Activated CD4-positive, CD25-positive, alpha-beta regulatory T cell (primary cell): ENCODE measurements around the gene LITAF.
"Not testable (repeated sequence)": the region's sequence is repeated elsewhere in the genome, so short reads cannot be mapped to it uniquely, and the experiment has no call there.

Source experiments
- DNase-seq, 4 experiments: peaks; one replicate each; lab custom pipeline; 2025; lab: John Stamatoyannopoulos, UW

LITAF gene

DNA sequence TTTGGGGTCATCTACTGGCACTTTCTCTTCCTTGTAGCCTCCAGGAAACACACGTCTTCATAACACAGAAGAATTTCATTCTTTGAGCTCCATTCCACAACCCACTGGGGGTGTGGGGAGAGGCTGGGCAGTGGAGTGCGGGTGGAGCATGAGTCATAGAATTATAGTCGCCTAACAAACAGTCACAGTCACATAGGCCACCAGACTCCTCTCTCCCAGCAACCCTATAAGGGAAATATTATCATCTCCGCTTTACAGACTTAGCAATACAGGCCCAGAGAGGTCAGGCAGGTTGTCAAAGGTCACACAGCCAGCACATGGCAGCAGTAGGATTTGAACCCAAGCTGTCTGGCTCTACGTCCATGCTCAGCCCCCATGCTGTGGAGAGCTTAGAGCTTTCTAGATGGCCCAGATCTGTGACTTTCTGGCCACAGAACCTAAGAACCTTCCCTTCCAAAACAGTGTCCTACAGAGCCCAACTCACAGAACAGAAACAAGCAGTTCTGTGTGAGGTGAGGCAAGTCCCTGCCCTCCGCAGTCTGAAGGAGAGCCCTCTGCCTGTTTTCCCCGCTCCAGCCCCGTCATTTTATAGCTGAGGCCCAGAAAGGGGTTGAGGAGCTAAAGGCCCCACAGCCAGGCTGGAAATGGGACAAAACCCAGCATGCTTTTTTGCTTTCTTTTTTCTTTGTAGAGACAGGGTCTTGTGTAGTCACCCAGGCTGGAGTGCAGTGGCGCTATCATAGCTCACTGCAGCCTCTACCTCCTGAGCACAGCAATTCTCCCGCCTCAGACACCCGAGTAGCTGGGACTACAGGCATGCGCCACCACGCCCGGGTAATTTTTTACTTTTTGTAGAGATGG, 10.7 kb upstream of the LITAF start:
- no peak for DNase-seq

DNA sequence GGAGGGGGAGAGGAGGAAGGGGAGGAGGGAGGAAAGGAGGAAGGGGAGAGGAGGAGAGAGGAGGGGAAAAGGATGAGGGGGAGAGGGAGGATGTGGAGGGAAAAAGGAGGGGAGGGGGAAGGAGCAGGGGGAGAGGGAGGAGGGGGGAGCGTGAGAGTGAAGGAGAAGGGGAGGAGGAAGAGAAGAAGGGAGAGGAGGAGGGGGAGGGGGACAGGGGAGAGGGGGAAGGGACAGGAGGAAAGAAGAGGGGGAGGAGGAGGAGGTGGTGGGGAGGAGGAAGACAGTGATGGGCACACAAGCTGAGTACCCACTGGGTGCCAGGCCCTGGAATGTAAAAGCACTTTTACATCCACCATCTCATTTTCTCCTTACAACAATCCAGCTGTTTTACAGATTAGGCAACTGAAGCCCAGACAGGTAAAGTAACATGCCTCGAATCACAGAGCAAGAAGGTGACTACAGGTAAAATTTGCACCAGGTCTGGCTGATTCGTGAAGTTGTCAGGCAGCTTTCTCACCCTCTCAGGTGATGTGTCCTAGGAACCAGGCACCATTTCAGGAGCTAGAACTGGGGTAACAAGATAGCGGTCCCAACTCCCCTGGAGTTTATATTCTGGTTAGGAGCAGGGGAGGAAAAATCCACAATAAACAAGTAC, 10.0 kb upstream of the LITAF start:
- no peak for DNase-seq

GRCh38 chr16:11593581-11593980, 6.9 kb upstream of the LITAF start:
- DNase-seq, result no peak

- DNase-seq, result not testable (repeated sequence)
Measured at GRCh38 chr16:11593076-11593475, 6.4 kb upstream of the LITAF start.

- not testable (repeated sequence) for DNase-seq
Measured at GRCh38 chr16:11591630-11592029, 4.9 kb upstream of the LITAF start.

DNA sequence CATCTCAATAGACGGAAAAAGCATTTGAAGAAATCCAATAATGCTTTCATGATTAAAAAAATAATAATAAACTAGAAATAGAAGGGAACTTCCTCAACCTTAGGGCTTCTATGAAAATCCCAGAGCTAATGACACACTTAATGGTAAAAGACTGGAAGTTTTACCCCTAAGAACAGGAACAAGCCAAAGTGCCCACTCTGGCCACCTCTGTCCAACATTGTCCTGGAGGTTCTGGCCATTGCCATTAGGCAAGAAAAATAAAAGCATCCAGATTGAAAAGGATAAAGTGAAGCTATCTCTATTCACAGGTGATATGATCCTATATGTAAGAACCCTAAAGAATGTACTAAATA, 2.5 kb upstream of the LITAF start:
- DNase-seq, result no peak

DNA sequence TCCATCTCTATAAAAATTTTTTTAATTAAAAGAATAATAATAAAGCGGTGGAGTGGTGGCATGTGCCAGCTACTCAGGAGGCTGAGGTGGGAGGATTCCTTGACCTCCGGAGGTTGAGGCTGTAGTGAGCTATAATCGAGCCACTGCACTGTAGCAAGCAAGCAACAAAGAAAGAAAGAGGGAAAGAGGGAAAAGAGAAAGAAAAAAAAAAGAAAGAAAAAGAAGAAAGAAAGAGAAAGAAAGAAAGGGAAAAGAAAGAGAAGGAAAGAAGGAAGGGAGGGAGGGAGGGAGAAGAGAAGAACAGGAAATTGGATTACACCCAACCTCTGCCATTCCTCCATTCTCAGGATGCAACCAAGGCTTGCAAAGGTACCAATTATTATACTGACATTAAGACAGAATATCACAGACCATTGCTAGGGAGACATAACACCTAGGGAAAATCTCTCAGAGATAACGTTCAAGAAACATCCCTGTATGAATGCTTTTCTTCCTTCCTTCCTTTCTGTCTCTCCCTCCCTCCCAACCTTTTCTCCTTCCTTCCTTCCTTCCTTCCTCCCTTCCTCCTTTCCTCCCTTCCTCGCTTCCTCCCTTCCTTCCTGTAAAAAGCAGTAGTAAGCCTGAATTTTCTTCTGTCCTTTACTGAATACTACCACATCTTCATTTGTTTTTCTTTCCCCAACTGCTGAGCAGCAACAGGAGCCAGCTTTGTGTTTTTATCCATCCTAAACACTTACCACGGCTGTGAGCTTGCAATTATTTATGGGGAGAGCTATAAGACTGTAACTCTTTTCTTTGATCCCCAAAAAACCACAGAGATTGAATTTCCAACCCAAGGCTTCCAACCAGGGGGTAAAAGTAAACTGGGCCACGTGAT, 1.8 kb upstream of the LITAF start:
- no peak for DNase-seq

GRCh38 chr16:11587643-11588247, 1.0 kb upstream of the LITAF start:
- DNase-seq, result no peak

GRCh38 chr16:11586378-11586855, 302 bp downstream of the LITAF start:
- no peak for DNase-seq

DNA sequence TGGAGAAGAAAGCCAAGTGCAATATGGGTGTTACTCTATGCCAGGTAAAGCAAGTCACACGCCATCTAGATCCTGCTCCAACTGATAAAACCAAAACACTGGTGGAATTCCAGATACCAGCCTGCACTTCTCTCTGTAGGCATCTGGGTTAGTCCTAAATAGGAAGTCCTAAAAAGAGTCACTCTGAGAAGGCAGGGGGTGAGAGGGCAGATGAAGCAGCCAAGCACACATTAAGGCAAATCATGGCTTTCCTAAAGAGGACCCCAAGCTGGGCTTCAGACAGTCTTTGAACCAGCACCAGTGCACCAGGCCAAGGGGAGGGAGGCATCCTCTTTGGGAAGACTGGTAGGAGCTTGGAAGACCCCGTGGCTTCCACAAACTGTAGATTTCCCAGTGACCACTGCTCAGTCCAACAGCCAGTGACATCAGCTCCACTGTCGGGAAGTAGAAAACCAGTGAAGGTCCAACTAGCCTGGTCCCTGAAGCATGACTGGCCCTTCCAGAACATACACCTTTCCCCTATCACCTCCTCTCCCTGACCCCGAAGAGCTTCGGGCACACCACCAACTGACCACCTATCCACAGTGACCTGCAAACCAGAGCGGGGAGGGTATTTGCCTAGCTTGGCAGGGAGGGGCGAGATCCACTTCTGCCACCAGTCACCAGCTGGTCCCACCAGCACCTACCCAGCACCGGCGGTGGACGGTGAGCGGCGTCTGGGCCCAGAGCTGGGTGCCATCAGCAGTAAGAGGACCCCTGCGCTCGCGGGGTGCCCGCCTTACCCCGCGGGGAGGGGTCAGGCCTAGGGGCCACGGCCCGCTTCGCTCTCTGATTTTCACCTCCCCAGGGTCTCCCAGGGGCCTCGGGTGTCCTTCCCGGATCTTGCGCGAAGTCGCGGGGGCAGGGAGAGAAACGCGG, 1.0 kb downstream of the LITAF start:
- DNase-seq, result peak in 1 of 4 experiments; percentile 9

- no peak for DNase-seq
Measured at GRCh38 chr16:11583889-11584565, 2.7 kb downstream of the LITAF start.

DNA sequence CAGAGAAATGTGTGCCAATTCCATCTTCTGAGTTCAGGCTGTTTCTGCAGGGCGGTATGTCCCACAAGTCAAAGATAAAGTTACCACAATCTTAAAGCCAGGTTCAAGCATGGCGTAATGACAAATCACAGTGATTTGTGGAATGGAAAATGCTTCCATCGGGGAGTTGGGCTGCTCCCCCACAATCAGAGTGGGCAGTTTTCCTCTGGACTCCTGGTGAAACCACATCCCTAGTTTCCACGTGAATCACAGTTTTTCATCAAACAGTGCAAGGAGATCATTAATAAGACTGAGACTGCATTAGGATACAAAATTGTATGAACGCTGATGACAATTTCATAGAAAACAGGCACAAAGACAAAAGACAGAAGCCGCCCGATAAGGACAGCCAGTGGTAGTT, 3.6 kb downstream of the LITAF start:
- no peak for DNase-seq

GRCh38 chr16:11582157-11582814, 4.4 kb downstream of the LITAF start:
- DNase-seq, result no peak

DNA sequence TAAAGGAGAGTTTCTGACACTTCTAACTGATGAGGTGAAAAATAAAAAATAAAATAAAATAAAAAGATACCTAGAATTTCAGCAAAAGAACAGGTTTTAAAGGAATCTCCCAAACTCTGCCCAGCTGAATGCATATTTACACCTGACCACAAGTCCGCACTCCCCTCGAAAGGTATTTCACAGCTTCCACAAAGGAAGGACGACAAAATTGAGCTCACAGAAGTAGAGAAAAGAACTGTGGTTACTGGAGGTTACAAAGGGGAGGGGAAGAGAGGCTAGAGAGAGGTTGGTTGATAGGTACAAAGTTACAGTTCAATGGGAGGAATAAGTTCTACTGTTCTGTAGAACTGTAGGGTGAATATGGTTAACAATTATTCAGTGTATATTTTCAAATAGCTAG, 5.0 kb downstream of the LITAF start:
- no peak for DNase-seq

- DNase-seq, result no peak
Measured at GRCh38 chr16:11580451-11581086, 6.2 kb downstream of the LITAF start.

GRCh38 chr16:11577290-11577660, 9.4 kb downstream of the LITAF start:
- DNase-seq, result not testable (repeated sequence)

GRCh38 chr16:11576427-11577289, 10.1 kb downstream of the LITAF start:
- no peak for DNase-seq

DNA sequence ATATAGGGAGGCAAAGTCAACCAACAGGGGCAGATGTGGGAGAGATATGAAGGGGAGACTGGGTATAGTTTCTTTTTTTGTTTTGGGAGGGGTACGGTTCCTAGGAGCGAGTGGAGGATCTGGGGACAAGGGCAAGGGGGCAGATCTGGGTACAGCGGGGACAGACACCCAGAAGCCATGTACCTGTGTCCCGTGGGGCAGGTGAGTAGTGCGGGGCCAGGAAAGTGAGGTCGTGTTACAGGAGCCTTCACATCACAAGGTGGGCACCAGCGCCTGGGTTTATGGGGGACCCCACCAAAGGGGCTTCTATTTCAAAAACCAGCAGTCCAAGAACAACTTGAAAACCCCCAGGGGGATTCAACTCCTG, 11.5 kb downstream of the LITAF start:
- DNase-seq, result no peak
